Chondrocyte (in vitro differentiated cells): Measurements from ENCODE around the gene EPAS1. TPM values are rescaled to one million over a fixed set of nuclear protein-coding genes. Genes with fewer than 3 reads are reported as not detected.

Experiments
- DNase-seq: peaks from one replicate; pipeline ENCODE4 v3.0.0; 2021; ENCODE audit warnings: mixed read lengths, low spot score
- H3K27ac Mint-ChIP-seq: one replicate; pipeline ENCODE4 v1.8.0; 2021; ENCODE audit warnings: mild to moderate bottlenecking, moderate library complexity, mixed read lengths; ENCODE audit not compliant: unreplicated experiment
- H3K27me3 Mint-ChIP-seq: 2 replicates; pipeline ENCODE4 v1.8.0; 2021; ENCODE audit warnings: low read depth, mixed read lengths
- H3K36me3 Mint-ChIP-seq: 2 replicates; pipeline ENCODE4 v1.8.0; 2021; ENCODE audit warnings: low read depth, mixed read lengths
- H3K4me1 Mint-ChIP-seq: 2 replicates; pipeline ENCODE4 v1.8.0; 2021; ENCODE audit warnings: low read depth, mild to moderate bottlenecking, mixed read lengths
- H3K4me3 Mint-ChIP-seq: one replicate; pipeline ENCODE4 v1.8.0; 2021; ENCODE audit warnings: mild to moderate bottlenecking, moderate library complexity, mixed read lengths; ENCODE audit not compliant: unreplicated experiment
- H3K9me3 Mint-ChIP-seq: 2 replicates; pipeline ENCODE4 v1.8.0; 2021; ENCODE audit warnings: low read depth, mixed read lengths
- CTCF ChIP-seq: fragments of 200-600 bp; sonication (generic); IDR thresholded peaks from 2 replicates; pipeline ENCODE4 v1.5.0; 2021; ENCODE audit warnings: antibody characterized with exemption, mild to moderate bottlenecking, moderate library complexity
- total RNA-seq: library from RNA; stranded (reverse); gene quantifications from 3 replicates; pipeline ENCODE4 v1.2.1, GENCODE V29; 2021

Gene EPAS1
- total RNA-seq, 1 donor from 2014 or later: 122 TPM

GRCh38 chr2:46277431-46278190 is 19.6 kb upstream of the EPAS1 start:
- Mint-ChIP-seq H3K4me3 (no peak overlapping the region), H3K27me3 (peaks cover 5% of the 10 kb centered on the region), H3K27ac (no peak overlapping the region), H3K4me1 (peaks cover 34% of the 10 kb centered on the region), H3K36me3 (no peaks in the 10 kb centered on the region), H3K9me3 (no peaks in the 10 kb centered on the region)
- TF ChIP-seq CTCF: no peak
- no peak for DNase-seq

- TF ChIP-seq CTCF: no peak
- no peaks in the 10 kb centered on the region for H3K9me3 Mint-ChIP-seq
- no peaks in the 10 kb centered on the region for H3K36me3 Mint-ChIP-seq
- H3K27me3 Mint-ChIP-seq: peaks cover 11% of the 10 kb centered on the region
- H3K4me3 Mint-ChIP-seq: no peak overlapping the region
- H3K4me1 Mint-ChIP-seq: peaks cover 21% of the 10 kb centered on the region
- no peak overlapping the region for H3K27ac Mint-ChIP-seq
- DNase-seq: no peak
Measured at GRCh38 chr2:46278952-46279351, 18.3 kb upstream of the EPAS1 start.

- DNase-seq: no peak
- Mint-ChIP-seq H3K9me3 (no peaks in the 10 kb centered on the region), H3K4me3 (no peak overlapping the region), H3K4me1 (peaks cover 9% of the 10 kb centered on the region), H3K27me3 (peaks cover 11% of the 10 kb centered on the region), H3K36me3 (no peaks in the 10 kb centered on the region), H3K27ac (no peak overlapping the region)
- TF ChIP-seq CTCF: no peak
Measured at GRCh38 chr2:46281939-46282338, 15.3 kb upstream of the EPAS1 start.

GRCh38 chr2:46283693-46284092 is 13.5 kb upstream of the EPAS1 start:
- H3K27ac Mint-ChIP-seq: no peak overlapping the region
- H3K4me1 Mint-ChIP-seq: no peaks in the 10 kb centered on the region
- H3K9me3 Mint-ChIP-seq: no peaks in the 10 kb centered on the region

GRCh38 chr2:46284260-46284659 is 12.9 kb upstream of the EPAS1 start:
- H3K4me1 Mint-ChIP-seq: no peaks in the 10 kb centered on the region
- DNase-seq: no peak
- no peak overlapping the region for H3K27ac Mint-ChIP-seq
- peaks cover 20% of the 10 kb centered on the region for H3K27me3 Mint-ChIP-seq
- no peak for TF ChIP-seq CTCF
- no peaks in the 10 kb centered on the region for H3K36me3 Mint-ChIP-seq
- no peak overlapping the region for H3K4me3 Mint-ChIP-seq
- no peaks in the 10 kb centered on the region for H3K9me3 Mint-ChIP-seq

More at GRCh38 chr2:46283693-46284092, 13.5 kb upstream of the EPAS1 start:
- no peaks in the 10 kb centered on the region for H3K36me3 Mint-ChIP-seq
- DNase-seq: no peak
- H3K4me3 Mint-ChIP-seq: no peak overlapping the region
- H3K27me3 Mint-ChIP-seq: peaks cover 17% of the 10 kb centered on the region
- TF ChIP-seq CTCF: no peak
